Calu3 (cell line): Measurements from ENCODE around the gene COX7A2. TPM values are rescaled to one million over a fixed set of nuclear protein-coding genes. Genes with fewer than 3 reads are reported as not detected.

Experiments
- BruUV-seq: library from RNA; stranded (reverse); fragments of 400-500 nt; replicated peaks from 2 replicates; lab custom pipeline; 2021; lab: Mats Ljungman, UMichigan
- CTCF ChIA-PET: fragments of 300-600 bp; sonication (Branson Sonifier 250); formaldehyde crosslinking; loops from one replicate; lab custom pipeline; 2022; ENCODE audit warnings: antibody characterized with exemption; lab: Charles Lee
- DNase-seq: peaks from one replicate; pipeline ENCODE4 v3.0.0; 2022
- H3K27ac Mint-ChIP-seq: one replicate; pipeline ENCODE4 v1.8.0; 2022; ENCODE audit warnings: mixed read lengths; ENCODE audit not compliant: unreplicated experiment
- H3K27me3 Mint-ChIP-seq: one replicate; pipeline ENCODE4 v1.8.0; 2022; ENCODE audit warnings: mixed read lengths; ENCODE audit not compliant: unreplicated experiment
- H3K36me3 Mint-ChIP-seq: one replicate; pipeline ENCODE4 v1.8.0; 2022; ENCODE audit warnings: mild to moderate bottlenecking, moderate library complexity, mixed read lengths; ENCODE audit not compliant: insufficient read depth, unreplicated experiment
- H3K4me1 Mint-ChIP-seq: one replicate; pipeline ENCODE4 v1.8.0; 2022; ENCODE audit warnings: mild to moderate bottlenecking, low read depth, mixed read lengths; ENCODE audit not compliant: unreplicated experiment
- H3K4me3 Mint-ChIP-seq: one replicate; pipeline ENCODE4 v1.8.0; 2022; ENCODE audit warnings: mild to moderate bottlenecking, low read depth, moderate library complexity, mixed read lengths; ENCODE audit not compliant: unreplicated experiment
- H3K9me3 Mint-ChIP-seq: one replicate; pipeline ENCODE4 v1.8.0; 2022; ENCODE audit warnings: low read depth, mixed read lengths; ENCODE audit not compliant: unreplicated experiment
- intact Hi-C: fragments of 100-400 bp; cut with micrococcal nuclease; formaldehyde crosslinking; loops from one replicate; pipeline ENCODE4 v1.10.0; 2022; ENCODE audit not compliant: unreplicated experiment
- total RNA-seq: library from RNA; stranded (reverse); gene quantifications from 2 replicates; pipeline ENCODE4 v1.2.3, GENCODE V29; 2022
- TF ChIP-seq, protein P1 (sequence below): fragments of 200-600 bp; IDR thresholded peaks from one replicate; pipeline ENCODE4 v1.8.0; 2022; ENCODE audit warnings: antibody characterized with exemption; ENCODE audit not compliant: unreplicated experiment

COX7A2 gene
- total RNA-seq, 1 experiment from 2014 or later, result 459 TPM

DNA sequence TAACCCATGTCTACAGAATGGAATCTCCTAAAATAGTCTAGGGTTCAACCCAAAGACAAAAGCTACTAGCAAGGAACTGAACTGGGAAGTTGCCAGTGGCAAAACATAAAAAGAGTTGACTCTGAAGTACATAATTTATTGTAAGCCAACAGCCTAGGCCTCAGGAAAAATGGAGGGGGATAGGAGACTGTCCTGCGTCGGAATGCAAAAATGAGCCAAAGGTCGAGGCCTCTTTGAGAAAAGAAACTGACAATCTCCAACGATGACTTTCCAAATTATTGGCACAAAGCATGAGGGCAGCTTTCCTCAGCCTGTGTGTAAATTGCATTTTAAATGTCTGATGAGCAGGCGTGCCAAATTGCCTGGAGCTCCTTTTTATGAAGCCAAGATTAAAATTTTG is 39.9 kb downstream of the COX7A2 start:
- Mint-ChIP-seq H3K4me1 (peaks cover 40% of the 10 kb centered on the region), H3K4me3 (peak overlapping the region; percentile 88), H3K9me3 (no peaks in the 10 kb centered on the region), H3K27me3 (peaks cover 30% of the 10 kb centered on the region), H3K36me3 (peaks cover 29% of the 10 kb centered on the region), H3K27ac (no peak overlapping the region)
- CTCF ChIA-PET, result interaction anchor here (1.2 to 1.8 kb wide), 2 partner anchors 1218 to 1465 kb away, joined by 4 to 7 read pairs; no protein-coding TSS in a partner anchor
- TF ChIP-seq, protein P1, sequence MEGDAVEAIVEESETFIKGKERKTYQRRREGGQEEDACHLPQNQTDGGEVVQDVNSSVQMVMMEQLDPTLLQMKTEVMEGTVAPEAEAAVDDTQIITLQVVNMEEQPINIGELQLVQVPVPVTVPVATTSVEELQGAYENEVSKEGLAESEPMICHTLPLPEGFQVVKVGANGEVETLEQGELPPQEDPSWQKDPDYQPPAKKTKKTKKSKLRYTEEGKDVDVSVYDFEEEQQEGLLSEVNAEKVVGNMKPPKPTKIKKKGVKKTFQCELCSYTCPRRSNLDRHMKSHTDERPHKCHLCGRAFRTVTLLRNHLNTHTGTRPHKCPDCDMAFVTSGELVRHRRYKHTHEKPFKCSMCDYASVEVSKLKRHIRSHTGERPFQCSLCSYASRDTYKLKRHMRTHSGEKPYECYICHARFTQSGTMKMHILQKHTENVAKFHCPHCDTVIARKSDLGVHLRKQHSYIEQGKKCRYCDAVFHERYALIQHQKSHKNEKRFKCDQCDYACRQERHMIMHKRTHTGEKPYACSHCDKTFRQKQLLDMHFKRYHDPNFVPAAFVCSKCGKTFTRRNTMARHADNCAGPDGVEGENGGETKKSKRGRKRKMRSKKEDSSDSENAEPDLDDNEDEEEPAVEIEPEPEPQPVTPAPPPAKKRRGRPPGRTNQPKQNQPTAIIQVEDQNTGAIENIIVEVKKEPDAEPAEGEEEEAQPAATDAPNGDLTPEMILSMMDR, result no peak
- intact Hi-C loops, result loop anchor here (1.0 to 10.0 kb wide), 10 partner anchors 86 to 1233 kb away; no protein-coding TSS in a partner anchor
- no TSS peak for BruUV-seq
- no peak for DNase-seq

DNA sequence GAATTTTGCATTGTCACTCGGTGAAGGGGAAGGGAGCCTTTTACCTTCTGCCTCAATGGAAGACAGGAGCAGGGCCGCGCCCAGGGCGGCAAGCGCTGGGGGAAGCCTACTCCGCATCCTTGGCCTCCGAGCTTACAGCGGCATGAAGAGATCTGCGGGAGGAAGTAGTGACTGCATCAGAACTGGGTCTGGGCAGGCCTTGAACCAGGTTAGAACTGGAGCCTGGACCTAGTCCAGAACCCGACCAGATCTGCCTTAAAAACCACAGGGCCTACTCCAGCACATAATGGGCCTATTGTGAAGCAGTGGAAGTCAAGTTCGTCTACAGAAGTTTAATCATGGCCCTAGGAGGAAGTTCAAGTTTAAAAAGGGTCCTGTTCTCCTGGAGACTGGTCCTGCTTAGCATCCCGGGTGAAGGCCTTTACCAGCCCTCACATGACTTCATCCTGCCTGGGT is 40.9 kb downstream of the COX7A2 start:
- H3K27ac Mint-ChIP-seq, result peak overlapping the region; percentile 9
- H3K4me3 Mint-ChIP-seq, result peak overlapping the region; percentile 83
- CTCF ChIA-PET, result interaction anchor here (0.7 to 2.2 kb wide), 3 partner anchors 268 to 1111 kb away, joined by 3 to 7 read pairs (median 4); no protein-coding TSS in a partner anchor
- peaks cover 29% of the 10 kb centered on the region for H3K36me3 Mint-ChIP-seq
- H3K27me3 Mint-ChIP-seq, result peaks cover 20% of the 10 kb centered on the region
- intact Hi-C loops, result loop anchor here (5.0 to 10.0 kb wide), 6 partner anchors 85 to 948 kb away; no protein-coding TSS in a partner anchor
- BruUV-seq, result no TSS peak
- no peak for DNase-seq
- H3K9me3 Mint-ChIP-seq, result no peaks in the 10 kb centered on the region
- TF ChIP-seq, protein P1, result no peak
- peaks cover 36% of the 10 kb centered on the region for H3K4me1 Mint-ChIP-seq

DNA sequence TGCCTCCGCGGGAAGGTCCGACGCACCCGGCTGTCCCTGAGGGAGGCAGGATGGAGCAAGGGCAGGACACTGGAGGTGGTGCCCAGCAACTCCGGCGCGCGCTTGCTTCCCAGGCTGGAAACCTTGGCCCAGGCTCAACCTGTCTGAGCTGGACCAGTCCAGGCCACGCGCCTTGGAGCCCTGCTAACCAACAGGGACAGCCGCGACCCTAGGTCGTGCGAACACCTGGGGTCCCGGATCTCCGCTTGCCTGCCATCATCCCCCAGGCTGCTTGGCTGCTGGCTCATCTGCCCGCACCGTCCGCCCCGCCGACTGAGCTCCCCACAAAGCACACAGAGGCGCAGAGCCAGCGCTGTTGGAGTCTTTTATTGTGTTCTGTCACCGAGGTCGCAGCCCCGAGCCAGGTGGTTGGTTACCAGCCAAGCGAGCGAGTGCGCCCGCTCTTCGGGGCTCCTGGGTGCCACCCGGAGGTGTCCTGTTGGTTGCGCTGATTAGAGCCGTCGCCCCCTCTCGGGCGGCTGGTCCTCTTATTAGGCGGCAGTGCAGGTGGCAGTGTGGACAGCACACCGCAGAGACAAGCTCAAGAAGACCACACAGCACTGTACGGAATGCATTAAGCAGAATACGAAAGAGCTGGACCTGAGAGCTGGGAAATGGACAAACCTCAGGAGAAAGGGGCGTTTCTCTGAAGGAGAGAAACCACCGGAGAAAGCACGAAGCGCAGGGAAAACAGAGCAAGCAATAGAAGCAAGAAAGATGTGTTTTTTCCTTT is 41.5 kb downstream of the COX7A2 start:
- CTCF ChIA-PET, result interaction anchor here (0.6 to 2.2 kb wide), 4 partner anchors 267 to 1110 kb away, joined by 3 to 7 read pairs (median 4); no protein-coding TSS in a partner anchor

DNA sequence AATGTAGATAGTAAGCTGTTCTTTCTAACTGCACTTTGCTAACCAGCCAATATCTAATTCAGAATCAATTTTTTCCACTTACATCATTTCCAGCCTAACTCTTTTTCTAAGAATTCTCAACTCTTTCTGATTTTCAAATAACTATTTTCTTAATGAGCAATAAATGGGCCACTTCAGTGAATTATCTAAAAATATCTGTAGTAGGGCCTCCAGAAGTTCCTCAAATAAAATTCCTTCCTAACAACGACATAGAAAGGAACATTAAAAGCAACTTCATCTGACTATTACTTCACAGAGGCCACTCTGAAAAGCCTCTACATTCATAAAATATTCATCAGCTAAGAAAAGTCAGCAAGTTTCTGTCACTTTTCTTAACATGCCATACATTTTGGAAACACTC is 42.6 kb downstream of the COX7A2 start:
- H3K9me3 Mint-ChIP-seq, result no peaks in the 10 kb centered on the region
- H3K27ac Mint-ChIP-seq, result no peak overlapping the region
- no TSS peak for BruUV-seq
- no peak overlapping the region for H3K4me3 Mint-ChIP-seq
- H3K36me3 Mint-ChIP-seq, result peaks cover 27% of the 10 kb centered on the region
- TF ChIP-seq, protein P1, result no peak
- DNase-seq, result no peak
- intact Hi-C loops, result loop anchor here (5.0 to 10.0 kb wide), 6 partner anchors 84 to 946 kb away; no protein-coding TSS in a partner anchor
- CTCF ChIA-PET, result interaction anchor here (2.2 kb wide), 1 partner anchor 792 kb away, joined by 7 read pairs; no protein-coding TSS in a partner anchor
- H3K27me3 Mint-ChIP-seq, result peaks cover 3% of the 10 kb centered on the region
- H3K4me1 Mint-ChIP-seq, result peaks cover 28% of the 10 kb centered on the region

More for the DNA sequence above, 41.5 kb downstream of the COX7A2 start:
- Mint-ChIP-seq H3K27ac (peak overlapping the region; percentile 9), H3K4me3 (peak overlapping the region; percentile 83), H3K36me3 (peaks cover 29% of the 10 kb centered on the region), H3K4me1 (peaks cover 36% of the 10 kb centered on the region), H3K27me3 (peaks cover 14% of the 10 kb centered on the region), H3K9me3 (no peaks in the 10 kb centered on the region)
- no TSS peak for BruUV-seq
- DNase-seq, result peak; percentile 68
- intact Hi-C loops, result loop anchor here (5.0 to 10.0 kb wide), 6 partner anchors 85 to 947 kb away; no protein-coding TSS in a partner anchor
- TF ChIP-seq, protein P1, result no peak
